ENCODE measurements around the gene ABCA1. TPM values are rescaled to one million over a fixed set of nuclear protein-coding genes. Genes with fewer than 3 reads are reported as not detected.
A peak's percentile ranks its signal among the peaks of the same experiment; 100 is the strongest.

ABCA1 gene
- total and polyA plus RNA-seq, 2 of the 13 experiments (the other 11 are each of a cell fraction or from before 2014, with no cell fraction given): 26.8 to 63.8 TPM

DNA sequence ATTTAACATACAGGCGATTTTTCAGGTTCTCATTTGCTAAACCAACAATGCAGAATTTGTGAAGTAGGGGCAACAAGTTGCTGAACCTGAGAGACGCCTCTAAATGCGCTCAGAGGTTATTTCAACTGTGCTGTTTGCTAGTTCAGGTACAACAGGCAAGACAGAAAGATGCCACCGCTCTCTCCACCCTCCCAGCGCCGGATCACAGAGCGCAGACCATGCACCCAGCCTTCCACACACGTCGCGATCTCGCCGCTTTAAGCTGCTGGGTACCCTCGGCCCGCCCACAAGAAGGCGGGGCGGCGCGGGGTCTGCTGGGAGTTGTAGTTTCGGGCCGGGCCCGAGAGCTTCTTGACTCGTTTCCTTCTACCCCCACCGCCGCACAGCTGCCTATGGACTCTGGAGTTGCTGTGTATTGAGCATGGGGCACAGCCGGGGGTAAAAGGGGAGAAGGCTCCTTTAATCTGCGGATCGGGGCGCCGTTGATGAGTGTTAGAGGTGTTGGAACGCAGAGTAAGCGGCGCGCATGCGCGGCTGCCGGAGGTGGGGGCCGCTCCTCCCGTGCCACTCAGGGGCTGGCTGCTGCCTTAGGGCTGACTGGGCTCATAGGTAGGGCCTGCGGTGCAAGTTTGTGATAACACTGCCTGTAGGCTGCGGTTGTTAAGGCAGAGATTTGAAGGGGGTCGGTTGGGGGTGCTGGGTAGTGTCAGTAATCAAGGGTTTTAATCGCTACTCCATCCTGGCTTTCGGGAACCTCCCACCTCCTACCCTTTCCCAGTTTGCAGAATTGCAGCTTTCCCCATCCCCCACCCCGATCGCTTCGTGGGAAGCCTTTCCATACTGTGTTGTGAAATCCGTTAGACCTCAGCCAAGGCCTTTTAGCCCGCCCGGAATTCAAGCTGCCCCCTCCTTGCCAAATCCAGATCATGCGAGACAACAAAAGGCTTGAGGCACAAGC lies 40.3 kb upstream of the ABCA1 start (continued):
- TF ChIP-seq HMGXB4 (CRISPR knock-in tag; IDR thresholded peaks at IDR 0.05; ENCODE audit: borderline replicate concordance in 1 of 2, low read depth in 1 of 2) (peak in 1 of 2 experiments; percentile 51; a peak in 1 of 4 replicates), ZSCAN25 (CRISPR knock-in tag; IDR thresholded peaks at IDR 0.05) (no peak; the same call in 1 of the 2 replicates), FOXP4 (CRISPR knock-in tag; IDR thresholded peaks at IDR 0.05) (no peak), SMARCE1 (IDR thresholded peaks at IDR 0.05; ENCODE audit: borderline replicate concordance) (no peak), FOSL2 (CRISPR knock-in tag; IDR thresholded peaks at IDR 0.05) (peak; percentile 16; the same call in 1 of the 2 replicates), TCF7 (IDR thresholded peaks at IDR 0.05; ENCODE audit: low read depth) (no peak), AGO2 (optimal IDR thresholded peaks at IDR 0.05; ENCODE audit: low read depth, low read length) (no peak)
- TF ChIP-seq, protein P1, sequence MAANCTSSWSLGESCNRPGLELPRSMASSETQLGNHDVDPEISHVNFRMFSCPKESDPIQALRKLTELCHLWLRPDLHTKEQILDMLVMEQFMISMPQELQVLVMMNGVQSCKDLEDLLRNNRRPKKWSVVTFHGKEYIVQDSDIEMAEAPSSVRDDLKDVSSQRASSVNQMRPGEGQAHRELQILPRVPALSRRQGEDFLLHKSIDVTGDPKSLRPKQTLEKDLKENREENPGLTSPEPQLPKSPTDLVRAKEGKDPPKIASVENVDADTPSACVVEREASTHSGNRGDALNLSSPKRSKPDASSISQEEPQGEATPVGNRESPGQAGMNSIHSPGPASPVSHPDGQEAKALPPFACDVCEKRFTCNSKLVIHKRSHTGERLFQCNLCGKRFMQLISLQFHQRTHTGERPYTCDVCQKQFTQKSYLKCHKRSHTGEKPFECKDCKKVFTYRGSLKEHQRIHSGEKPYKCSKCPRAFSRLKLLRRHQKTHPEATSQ (CRISPR knock-in tag; IDR thresholded peaks at IDR 0.05; ENCODE audit: borderline replicate concordance): no peak
- TF ChIP-seq, protein P2, sequence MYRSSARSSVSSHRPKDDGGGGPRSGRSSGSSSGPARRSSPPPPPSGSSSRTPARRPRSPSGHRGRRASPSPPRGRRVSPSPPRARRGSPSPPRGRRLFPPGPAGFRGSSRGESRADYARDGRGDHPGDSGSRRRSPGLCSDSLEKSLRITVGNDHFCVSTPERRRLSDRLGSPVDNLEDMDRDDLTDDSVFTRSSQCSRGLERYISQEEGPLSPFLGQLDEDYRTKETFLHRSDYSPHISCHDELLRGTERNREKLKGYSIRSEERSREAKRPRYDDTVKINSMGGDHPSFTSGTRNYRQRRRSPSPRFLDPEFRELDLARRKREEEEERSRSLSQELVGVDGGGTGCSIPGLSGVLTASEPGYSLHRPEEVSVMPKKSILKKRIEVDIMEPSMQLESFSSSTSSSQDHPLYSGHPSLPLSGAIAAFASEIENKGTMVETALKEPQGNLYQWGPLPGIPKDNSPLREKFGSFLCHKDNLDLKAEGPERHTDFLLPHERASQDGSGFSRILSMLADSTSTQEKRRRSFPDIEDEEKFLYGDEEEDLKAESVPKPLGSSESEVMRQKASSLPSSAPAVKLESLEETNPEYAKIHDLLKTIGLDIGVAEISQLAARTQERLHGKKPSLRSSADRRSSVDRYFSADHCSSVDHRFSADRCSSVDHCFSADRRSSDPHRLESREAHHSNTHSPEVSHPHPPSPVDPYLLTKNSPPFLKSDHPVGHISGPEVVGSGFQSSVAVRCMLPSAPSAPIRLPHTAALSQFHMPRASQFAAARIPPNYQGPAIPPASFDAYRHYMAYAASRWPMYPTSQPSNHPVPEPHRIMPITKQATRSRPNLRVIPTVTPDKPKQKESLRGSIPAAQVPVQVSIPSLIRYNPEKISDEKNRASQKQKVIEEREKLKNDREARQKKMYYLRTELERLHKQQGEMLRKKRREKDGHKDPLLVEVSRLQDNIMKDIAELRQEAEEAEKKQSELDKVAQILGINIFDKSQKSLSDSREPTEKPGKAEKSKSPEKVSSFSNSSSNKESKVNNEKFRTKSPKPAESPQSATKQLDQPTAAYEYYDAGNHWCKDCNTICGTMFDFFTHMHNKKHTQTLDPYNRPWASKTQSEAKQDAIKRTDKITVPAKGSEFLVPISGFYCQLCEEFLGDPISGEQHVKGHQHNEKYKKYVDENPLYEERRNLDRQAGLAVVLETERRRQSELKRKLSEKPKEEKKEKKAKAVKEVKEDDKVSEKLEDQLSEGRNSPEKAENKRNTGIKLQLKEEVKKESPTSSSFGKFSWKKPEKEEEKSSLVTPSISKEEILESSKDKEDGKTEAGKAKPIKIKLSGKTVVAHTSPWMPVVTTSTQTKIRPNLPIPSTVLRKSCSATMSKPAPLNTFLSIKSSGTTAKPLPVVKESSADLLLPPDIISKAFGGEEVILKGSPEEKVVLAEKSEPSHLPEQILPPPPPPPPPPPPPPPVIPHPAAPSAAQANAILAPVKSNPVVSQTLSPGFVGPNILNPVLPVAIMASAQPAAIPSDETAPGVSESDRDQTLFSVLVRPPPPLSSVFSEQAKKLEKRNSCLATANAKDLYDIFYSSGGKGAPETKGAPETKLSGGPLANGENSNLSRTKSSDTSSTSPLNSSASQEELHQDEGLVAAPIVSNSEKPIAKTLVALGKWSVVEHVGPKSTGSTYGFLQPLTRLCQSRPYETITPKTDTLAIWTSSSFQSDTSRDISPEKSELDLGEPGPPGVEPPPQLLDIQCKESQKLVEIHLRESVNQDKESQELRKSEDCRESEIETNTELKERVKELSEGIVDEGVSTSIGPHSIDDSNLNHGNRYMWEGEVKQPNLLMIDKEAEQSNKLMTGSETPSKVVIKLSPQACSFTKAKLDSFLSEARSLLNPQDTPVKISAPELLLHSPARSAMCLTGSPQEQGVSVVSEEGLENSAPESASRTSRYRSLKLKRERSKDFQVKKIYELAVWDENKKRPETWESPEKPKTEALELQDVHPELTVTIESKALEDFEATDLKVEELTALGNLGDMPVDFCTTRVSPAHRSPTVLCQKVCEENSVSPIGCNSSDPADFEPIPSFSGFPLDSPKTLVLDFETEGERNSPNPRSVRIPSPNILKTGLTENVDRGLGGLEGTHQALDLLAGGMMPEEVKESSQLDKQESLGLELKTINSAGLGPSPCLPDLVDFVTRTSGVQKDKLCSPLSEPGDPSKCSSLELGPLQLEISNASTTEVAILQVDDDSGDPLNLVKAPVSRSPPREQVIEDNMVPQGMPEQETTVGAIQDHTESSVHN (CRISPR knock-in tag; IDR thresholded peaks at IDR 0.05): no peak
- TF ChIP-seq, protein P3, sequence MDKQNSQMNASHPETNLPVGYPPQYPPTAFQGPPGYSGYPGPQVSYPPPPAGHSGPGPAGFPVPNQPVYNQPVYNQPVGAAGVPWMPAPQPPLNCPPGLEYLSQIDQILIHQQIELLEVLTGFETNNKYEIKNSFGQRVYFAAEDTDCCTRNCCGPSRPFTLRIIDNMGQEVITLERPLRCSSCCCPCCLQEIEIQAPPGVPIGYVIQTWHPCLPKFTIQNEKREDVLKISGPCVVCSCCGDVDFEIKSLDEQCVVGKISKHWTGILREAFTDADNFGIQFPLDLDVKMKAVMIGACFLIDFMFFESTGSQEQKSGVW (CRISPR knock-in tag; IDR thresholded peaks at IDR 0.05; ENCODE audit: borderline replicate concordance): no peak
